Trophoblast cell (in vitro differentiated cells and primary cell): ENCODE measurements around the gene CRABP2.
A peak's percentile ranks its signal among the peaks of the same experiment; 100 is the strongest.

Experiments used
- DNase-seq, 2 donors: peaks; one replicate each; pipeline ENCODE4 v3.0.0-alpha.2; 2016
- H2AFZ ChIP-seq: 2 replicates; pipeline ENCODE4 v1.6.1; 2013; ENCODE audit warnings: low read length, moderate library complexity, mild to moderate bottlenecking; ENCODE audit not compliant: insufficient read depth, poor library complexity
- H2AK5ac ChIP-seq: 2 replicates; pipeline ENCODE4 v1.6.1; 2013; ENCODE audit warnings: mild to moderate bottlenecking, low read length
- H2BK120ac ChIP-seq: 2 replicates; pipeline ENCODE4 v1.6.1; 2013; ENCODE audit warnings: low read length, mild to moderate bottlenecking, moderate library complexity; ENCODE audit not compliant: insufficient read depth, poor library complexity
- H2BK12ac ChIP-seq: 2 replicates; pipeline ENCODE4 v1.6.1; 2013; ENCODE audit warnings: mild to moderate bottlenecking, low read length, moderate library complexity
- H2BK5ac ChIP-seq: 2 replicates; pipeline ENCODE4 v1.6.1; 2013; ENCODE audit warnings: low read length, low read depth, moderate library complexity, mild to moderate bottlenecking; ENCODE audit not compliant: poor library complexity
- H3K14ac ChIP-seq: 2 replicates; pipeline ENCODE4 v1.6.1; 2013; ENCODE audit warnings: mild to moderate bottlenecking, low read length
- H3K18ac ChIP-seq: 2 replicates; pipeline ENCODE4 v1.6.1; 2013; ENCODE audit warnings: mild to moderate bottlenecking, low read length
- H3K23ac ChIP-seq: 2 replicates; pipeline ENCODE4 v1.6.1; 2013; ENCODE audit warnings: low read length
- H3K27ac ChIP-seq: 2 replicates; pipeline ENCODE4 v1.5.1; 2013; ENCODE audit warnings: low read depth, mild to moderate bottlenecking, inconsistent platforms, low read length, moderate library complexity
- H3K27me3 ChIP-seq: 2 replicates; pipeline ENCODE4 v1.6.1; 2013; ENCODE audit warnings: inconsistent platforms, mild to moderate bottlenecking, low read length, moderate library complexity; ENCODE audit not compliant: insufficient read depth
- H3K36me3 ChIP-seq, 2 experiments: 1 replicate in 1 of 2; 2 replicates in 1 of 2; pipeline ENCODE4 v1.6.1; 2013; ENCODE audit warnings: low read length in 2 of 2, mild to moderate bottlenecking in 2 of 2, moderate library complexity in 1 of 2; ENCODE audit not compliant: insufficient read depth in 2 of 2, control insufficient read depth in 1 of 2
- H3K4ac ChIP-seq: 2 replicates; pipeline ENCODE4 v1.6.1; 2013; ENCODE audit warnings: low read depth, mild to moderate bottlenecking, low read length, moderate library complexity
- H3K4me1 ChIP-seq, 2 experiments: 1 replicate in 1 of 2; 2 replicates in 1 of 2; pipeline ENCODE4 v1.6.1; 2013; ENCODE audit warnings: low read length in 2 of 2, mild to moderate bottlenecking in 2 of 2, moderate library complexity in 1 of 2; ENCODE audit not compliant: insufficient read depth in 2 of 2, control insufficient read depth in 1 of 2
- H3K4me2 ChIP-seq: 2 replicates; pipeline ENCODE4 v1.6.1; 2013; ENCODE audit warnings: inconsistent platforms, mild to moderate bottlenecking, low read length, moderate library complexity
- H3K4me3 ChIP-seq: 2 replicates; pipeline ENCODE4 v1.5.1; 2013; ENCODE audit warnings: mild to moderate bottlenecking, low read depth, low read length, inconsistent platforms
- H3K79me1 ChIP-seq: one replicate; pipeline ENCODE4 v1.6.1; 2013; ENCODE audit warnings: low read length
- H3K79me2 ChIP-seq: 2 replicates; pipeline ENCODE4 v1.6.1; 2013; ENCODE audit warnings: low read length, mild to moderate bottlenecking; ENCODE audit not compliant: control insufficient read depth, insufficient read depth, poor library complexity
- H3K9ac ChIP-seq: 2 replicates; pipeline ENCODE4 v1.6.1; 2013; ENCODE audit warnings: mild to moderate bottlenecking, low read length
- H3K9me3 ChIP-seq: 2 replicates; pipeline ENCODE4 v1.6.1; 2013; ENCODE audit warnings: low read depth, mild to moderate bottlenecking, control low read depth, inconsistent platforms, low read length; ENCODE audit not compliant: insufficient read depth
- H4K12ac ChIP-seq: 2 replicates; pipeline ENCODE4 v1.6.1; 2013; ENCODE audit warnings: low read depth, mild to moderate bottlenecking, low read length, moderate library complexity
- H4K8ac ChIP-seq: 2 replicates; pipeline ENCODE4 v1.6.1; 2013; ENCODE audit warnings: low read depth, mild to moderate bottlenecking, low read length, moderate library complexity
- H4K91ac ChIP-seq: one replicate; pipeline ENCODE4 v1.6.1; 2013; ENCODE audit warnings: low read depth, mild to moderate bottlenecking, low read length, moderate library complexity
- WGBS: extraction: QIAGEN DNeasy Blood & Tissue Kit; methylation state at CpG from one replicate; pipeline ENCODE4 v1.1.7; 2013; ENCODE audit warnings: missing lambda C conversion rate; ENCODE audit not compliant: insufficient read length, insufficient coverage; ENCODE audit errors: extremely low coverage; 5-methylcytosine and 5-hydroxymethylcytosine counted together

CRABP2 gene

DNA sequence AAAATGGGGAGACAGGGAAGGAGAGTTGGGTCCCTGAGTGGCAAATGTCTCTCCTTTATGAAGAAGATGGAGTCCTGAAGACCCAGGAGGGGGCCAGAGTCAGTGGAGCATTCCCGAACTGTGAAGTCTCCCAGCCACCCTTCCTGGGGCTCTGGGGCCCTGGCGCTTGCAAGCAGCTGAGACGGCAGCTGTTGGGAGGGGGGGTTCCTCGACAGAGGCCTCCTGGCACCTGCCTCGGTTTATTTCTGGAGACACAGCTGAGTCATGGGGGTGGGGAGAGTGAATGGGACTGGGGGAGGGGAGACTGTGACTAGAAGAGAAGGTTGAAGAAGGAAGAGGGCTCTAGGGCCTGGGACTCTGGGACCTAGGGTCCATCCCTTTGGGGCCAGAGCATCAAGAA lies 42.2 kb downstream of the CRABP2 start:
- no peak overlapping the region for H3K9ac ChIP-seq
- no peak for DNase-seq
- H3K79me2 ChIP-seq, result peaks cover 7% of the 10 kb centered on the region
- no peaks in the 10 kb centered on the region for H3K36me3 ChIP-seq
- peak overlapping the region; percentile 34 for H4K8ac ChIP-seq
- H3K9me3 ChIP-seq, result no peaks in the 10 kb centered on the region
- peak overlapping the region; percentile 13 for H3K18ac ChIP-seq
- H3K4me3 ChIP-seq, result no peak overlapping the region
- peak overlapping the region; percentile 85 for H2BK5ac ChIP-seq
- H3K4me1 ChIP-seq, result peaks cover 67 to 81% of the 10 kb centered on the region in 2 experiments
- no CpG with 5 or more reads among the region's 5 CpGs for WGBS
- H3K27me3 ChIP-seq, result no peaks in the 10 kb centered on the region
- H4K12ac ChIP-seq, result no peak overlapping the region
- H3K23ac ChIP-seq, result no peak overlapping the region
- H2BK12ac ChIP-seq, result peak overlapping the region; percentile 72
- H2AFZ ChIP-seq, result peak overlapping the region; percentile 12
- H3K27ac ChIP-seq, result peak overlapping the region; percentile 92
- H4K91ac ChIP-seq, result peak overlapping the region; percentile 85
- no peak overlapping the region for H3K4me2 ChIP-seq
- H3K14ac ChIP-seq, result peak overlapping the region; percentile 73
- peaks cover 68% of the 10 kb centered on the region for H3K79me1 ChIP-seq
- peak overlapping the region; percentile 26 for H2AK5ac ChIP-seq
- H2BK120ac ChIP-seq, result peak overlapping the region; percentile 82
- no peak overlapping the region for H3K4ac ChIP-seq

GRCh38 chr1:156662800-156663055 lies 42.7 kb downstream of the CRABP2 start:
- Histone ChIP-seq H2BK5ac (peak overlapping the region; percentile 85), H2AFZ (no peak overlapping the region), H3K36me3 (no peaks in the 10 kb centered on the region), H3K79me1 (peaks cover 66% of the 10 kb centered on the region), H3K18ac (peak overlapping the region; percentile 48), H4K91ac (peak overlapping the region; percentile 85), H2BK120ac (peak overlapping the region; percentile 82), H4K12ac (peak overlapping the region; percentile 8), H3K4me2 (no peak overlapping the region), H3K4me1 (peaks cover 64 to 76% of the 10 kb centered on the region in 2 experiments), H3K4me3 (no peak overlapping the region), H3K79me2 (peaks cover 7% of the 10 kb centered on the region), H3K4ac (peak overlapping the region; percentile 38), H2AK5ac (peak overlapping the region; percentile 72), H3K27me3 (no peaks in the 10 kb centered on the region), H3K9ac (no peak overlapping the region), H3K27ac (peak overlapping the region; percentile 92), H2BK12ac (peak overlapping the region; percentile 72), H3K14ac (peak overlapping the region; percentile 73), H3K9me3 (no peaks in the 10 kb centered on the region), H4K8ac (peak overlapping the region; percentile 34), H3K23ac (no peak overlapping the region)
- DNase-seq, result no peak
- no CpG with 5 or more reads among the region's 5 CpGs for WGBS

- WGBS, result no CpG with 5 or more reads among the region's 12 CpGs
- peak overlapping the region; percentile 72 for H2AK5ac ChIP-seq
- peaks cover 5% of the 10 kb centered on the region for H3K79me2 ChIP-seq
- H3K9ac ChIP-seq, result peak overlapping the region; percentile 16
- H3K36me3 ChIP-seq, result no peaks in the 10 kb centered on the region
- H3K18ac ChIP-seq, result peak overlapping the region; percentile 52
- peak overlapping the region; percentile 92 for H3K27ac ChIP-seq
- peak overlapping the region; percentile 85 for H4K91ac ChIP-seq
- H2BK120ac ChIP-seq, result peak overlapping the region; percentile 83
- DNase-seq, result peak in 1 of 2 donors; percentile 12
- H2AFZ ChIP-seq, result no peak overlapping the region
- H3K4me3 ChIP-seq, result no peak overlapping the region
- H3K27me3 ChIP-seq, result no peaks in the 10 kb centered on the region
- peak overlapping the region; percentile 72 for H4K8ac ChIP-seq
- H3K9me3 ChIP-seq, result no peaks in the 10 kb centered on the region
- peak overlapping the region; percentile 85 for H2BK5ac ChIP-seq
- peak overlapping the region; percentile 72 for H2BK12ac ChIP-seq
- H4K12ac ChIP-seq, result peak overlapping the region; percentile 8
- H3K79me1 ChIP-seq, result peaks cover 60% of the 10 kb centered on the region
- H3K4me2 ChIP-seq, result peak overlapping the region; percentile 0
- H3K23ac ChIP-seq, result no peak overlapping the region
- H3K4me1 ChIP-seq, result peaks cover 59 to 75% of the 10 kb centered on the region in 2 experiments
- H3K14ac ChIP-seq, result peak overlapping the region; percentile 73
- peak overlapping the region; percentile 38 for H3K4ac ChIP-seq
Observed at GRCh38 chr1:156662005-156662799, 43.2 kb downstream of the CRABP2 start.

DNA sequence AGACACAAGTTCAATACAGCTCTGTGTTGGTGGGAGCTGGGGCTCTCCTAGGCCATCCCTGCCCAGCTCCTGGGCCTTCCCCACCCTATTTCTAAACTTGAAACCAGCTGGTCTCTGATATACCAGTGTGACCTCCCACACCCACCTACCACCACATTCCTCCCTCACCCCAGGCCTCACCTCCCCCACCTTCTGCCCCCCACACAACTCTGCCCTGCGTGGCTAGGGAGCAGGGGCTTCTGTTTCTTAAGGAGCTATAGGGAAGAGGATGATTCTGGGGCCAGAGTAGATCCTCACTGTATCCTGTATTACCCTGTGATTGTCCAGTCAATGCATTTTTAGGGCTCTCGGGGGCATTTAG lies 44.7 kb downstream of the CRABP2 start:
- peak overlapping the region; percentile 21 for H3K14ac ChIP-seq
- peak overlapping the region; percentile 4 for H2BK12ac ChIP-seq
- WGBS, result no CpG with 5 or more reads among the region's 2 CpGs
- H3K27me3 ChIP-seq, result peaks cover 10% of the 10 kb centered on the region
- H3K23ac ChIP-seq, result no peak overlapping the region
- H4K8ac ChIP-seq, result peak overlapping the region; percentile 4
- H4K12ac ChIP-seq, result no peak overlapping the region
- H3K4me1 ChIP-seq, result peaks cover 51 to 65% of the 10 kb centered on the region in 2 experiments
- no peak overlapping the region for H3K4me2 ChIP-seq
- H2BK5ac ChIP-seq, result peak overlapping the region; percentile 1
- H3K79me1 ChIP-seq, result peaks cover 51% of the 10 kb centered on the region
- DNase-seq, result no peak
- H2BK120ac ChIP-seq, result peak overlapping the region; percentile 83
- H2AK5ac ChIP-seq, result peak overlapping the region; percentile 62
- H3K18ac ChIP-seq, result peak overlapping the region; percentile 43
- H4K91ac ChIP-seq, result peak overlapping the region; percentile 81
- no peaks in the 10 kb centered on the region for H3K9me3 ChIP-seq
- peak overlapping the region; percentile 92 for H3K27ac ChIP-seq
- H2AFZ ChIP-seq, result no peak overlapping the region
- no peaks in the 10 kb centered on the region for H3K36me3 ChIP-seq
- H3K79me2 ChIP-seq, result peaks cover 1% of the 10 kb centered on the region
- H3K9ac ChIP-seq, result no peak overlapping the region
- H3K4me3 ChIP-seq, result no peak overlapping the region
- peak overlapping the region; percentile 13 for H3K4ac ChIP-seq
